ENCODE measurements around the gene SNRPN.
"Not testable (repeated sequence)": the region's sequence is repeated elsewhere in the genome, so short reads cannot be mapped to it uniquely, and the experiment has no call there.

Gene SNRPN

GRCh38 chr15:24971772-24972171, 17.0 kb downstream of the SNRPN start:
- FAIRE-seq, result no peak

- not testable (repeated sequence) for FAIRE-seq
Measured at GRCh38 chr15:24972707-24973106, 17.9 kb downstream of the SNRPN start.

- FAIRE-seq, result no peak
Measured at GRCh38 chr15:24976932-24977331, 22.1 kb downstream of the SNRPN start.

- FAIRE-seq, result no peak
Measured at GRCh38 chr15:24977686-24978085, 22.9 kb downstream of the SNRPN start.

- no peak for FAIRE-seq
Measured at GRCh38 chr15:24985224-24985623, 30.4 kb downstream of the SNRPN start.

GRCh38 chr15:24986653-24987052, 31.9 kb downstream of the SNRPN start:
- no peak for FAIRE-seq

GRCh38 chr15:25019434-25019833, 64.6 kb downstream of the SNRPN start:
- no peak for FAIRE-seq

GRCh38 chr15:25022233-25022632, 67.4 kb downstream of the SNRPN start:
- no peak for FAIRE-seq
